ENCODE data around the gene PEX6. TPM values are rescaled to one million over a fixed set of nuclear protein-coding genes. Genes with fewer than 3 reads are reported as not detected.

PEX6 gene
- total and polyA plus RNA-seq, 4 donors: 17.7 to 29.5 (median 23.9) TPM

DNA sequence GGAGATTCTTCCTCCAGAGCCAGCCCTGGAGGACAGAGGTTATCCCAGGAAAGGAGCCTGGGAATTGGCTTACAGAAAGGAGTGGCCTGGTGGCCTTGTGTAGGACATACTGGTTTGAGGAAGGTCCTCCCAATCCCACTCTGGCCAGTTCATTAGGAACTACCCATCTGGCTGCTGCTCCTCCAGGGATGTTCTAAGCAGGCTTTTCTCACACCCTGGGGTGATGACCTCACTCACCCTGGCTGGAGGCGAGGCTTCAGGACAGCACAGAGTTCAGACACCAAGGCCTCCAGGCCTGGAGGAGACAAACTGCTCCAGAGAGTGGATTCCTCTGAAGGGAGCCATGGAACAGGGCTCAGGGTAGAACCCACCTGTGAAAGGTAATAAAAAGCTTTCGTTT lies 9.6 kb downstream of the PEX6 start:
- 100% methylated on average over 1 of the region's 2 CpGs for WGBS (ENCODE audit: insufficient coverage)
- DNase-seq (ENCODE audit: low read depth in 4 of 6, low spot score in 6 of 6): no peak
- Histone ChIP-seq H3K27me3 (ENCODE audit: control insufficient read depth, insufficient read depth, low read length) (no peaks in the 10 kb centered on the region), H3K4me1 (ENCODE audit: control insufficient read depth, insufficient read depth, low read length) (no peaks in the 10 kb centered on the region), H3K36me3 (ENCODE audit: control insufficient read depth, insufficient read depth, low read length) (peaks cover 66% of the 10 kb centered on the region), H3K27ac (ENCODE audit: low read depth, low read length) (no peak overlapping the region), H3K9me3 (ENCODE audit: control insufficient read depth, insufficient read depth, low read length) (no peaks in the 10 kb centered on the region), H3K4me3 (ENCODE audit: low read depth, low read length) (no peak overlapping the region)

DNA sequence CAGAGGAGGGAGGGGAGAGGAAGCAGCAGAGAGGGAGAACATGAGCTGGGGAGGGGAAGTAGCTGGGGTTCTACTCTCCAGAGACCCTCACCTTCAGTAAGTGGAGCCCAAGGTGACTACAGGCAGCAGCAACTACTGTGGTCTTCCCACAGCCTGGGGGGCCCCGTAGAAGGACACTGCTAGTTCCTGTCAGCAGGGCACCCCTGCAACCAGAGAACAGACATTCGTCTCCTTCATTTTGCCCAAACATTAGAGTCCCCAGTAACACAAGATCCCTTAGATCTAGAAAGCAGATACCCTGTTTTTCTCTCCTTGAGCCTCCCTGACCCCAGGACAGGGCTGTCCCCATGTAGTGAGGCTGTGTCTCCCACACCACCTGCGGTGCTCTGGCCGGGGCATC lies 10.2 kb downstream of the PEX6 start:
- Histone ChIP-seq H3K27ac (ENCODE audit: low read depth, low read length) (no peak overlapping the region), H3K36me3 (ENCODE audit: control insufficient read depth, insufficient read depth, low read length) (peaks cover 71% of the 10 kb centered on the region), H3K4me3 (ENCODE audit: low read depth, low read length) (no peak overlapping the region), H3K4me1 (ENCODE audit: control insufficient read depth, insufficient read depth, low read length) (no peaks in the 10 kb centered on the region), H3K9me3 (ENCODE audit: control insufficient read depth, insufficient read depth, low read length) (no peaks in the 10 kb centered on the region), H3K27me3 (ENCODE audit: control insufficient read depth, insufficient read depth, low read length) (no peaks in the 10 kb centered on the region)
- 97% methylated on average over 3 of the region's 4 CpGs for WGBS (ENCODE audit: insufficient coverage)
- DNase-seq (ENCODE audit: low read depth in 4 of 6, low spot score in 6 of 6): no peak

DNA sequence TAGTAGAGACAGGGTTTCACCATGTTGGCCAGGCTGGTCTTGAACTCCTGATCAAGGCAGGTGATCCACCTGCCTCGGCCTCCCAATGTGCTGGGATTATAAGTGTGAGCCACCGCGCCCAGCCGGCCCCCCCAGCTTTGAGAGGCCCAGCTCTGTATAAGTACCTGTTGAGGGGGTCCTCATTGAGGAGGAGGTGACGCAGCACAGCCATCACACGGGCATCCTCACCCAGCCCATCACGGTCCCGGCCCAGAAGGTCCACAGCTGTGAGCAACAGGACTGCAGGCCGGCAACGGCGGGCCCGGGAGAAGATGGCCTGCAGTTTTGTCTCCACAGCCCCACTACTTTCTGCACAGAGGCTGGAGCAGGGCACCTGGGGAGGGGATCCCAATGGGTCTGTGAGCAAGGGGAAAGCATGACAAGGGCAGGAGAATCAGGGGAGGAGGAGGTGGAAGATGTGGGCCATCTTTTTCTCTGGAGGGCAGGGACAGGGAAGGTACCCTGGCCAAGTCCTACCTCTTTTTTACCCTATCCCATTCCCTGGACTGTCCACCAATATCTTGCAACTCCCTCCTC lies 10.8 kb downstream of the PEX6 start:
- WGBS (ENCODE audit: insufficient coverage): 89% methylated on average over 6 of the region's 12 CpGs
- Histone ChIP-seq H3K4me3 (ENCODE audit: low read depth, low read length) (no peak overlapping the region), H3K27me3 (ENCODE audit: control insufficient read depth, insufficient read depth, low read length) (no peaks in the 10 kb centered on the region), H3K36me3 (ENCODE audit: control insufficient read depth, insufficient read depth, low read length) (peaks cover 71% of the 10 kb centered on the region), H3K4me1 (ENCODE audit: control insufficient read depth, insufficient read depth, low read length) (no peaks in the 10 kb centered on the region), H3K27ac (ENCODE audit: low read depth, low read length) (no peak overlapping the region), H3K9me3 (ENCODE audit: control insufficient read depth, insufficient read depth, low read length) (no peaks in the 10 kb centered on the region)
- DNase-seq (ENCODE audit: low read depth in 4 of 6, low spot score in 6 of 6): no peak

DNA sequence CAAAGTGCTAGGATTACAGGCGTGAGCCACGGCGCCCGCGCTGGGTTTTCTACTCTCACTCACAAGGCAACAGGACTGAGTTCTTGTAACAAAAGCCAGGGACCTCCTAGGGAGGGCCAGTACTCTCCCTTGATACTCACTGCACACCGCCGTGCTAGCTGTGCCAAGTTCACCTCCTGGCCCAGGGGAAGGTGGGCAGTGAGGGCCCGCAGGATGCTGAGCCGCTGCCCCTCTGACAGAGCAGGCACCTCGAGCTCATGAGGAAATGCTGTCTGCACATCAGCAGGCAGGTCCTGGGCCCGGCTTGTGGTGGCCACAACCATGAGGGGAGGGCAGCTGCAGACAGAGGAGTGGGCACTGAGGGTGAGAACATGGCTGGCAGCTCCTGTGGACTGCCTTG lies 11.8 kb downstream of the PEX6 start:
- no peaks in the 10 kb centered on the region for H3K4me1 ChIP-seq (ENCODE audit: control insufficient read depth, insufficient read depth, low read length)
- no peak for DNase-seq (ENCODE audit: low read depth in 4 of 6, low spot score in 6 of 6)
- H3K27ac ChIP-seq (ENCODE audit: low read depth, low read length): no peak overlapping the region
- WGBS (ENCODE audit: insufficient coverage): 91% methylated on average over 11 of the region's 11 CpGs
- peaks cover 78% of the 10 kb centered on the region for H3K36me3 ChIP-seq (ENCODE audit: control insufficient read depth, insufficient read depth, low read length)
- H3K4me3 ChIP-seq (ENCODE audit: low read depth, low read length): no peak overlapping the region
- no peaks in the 10 kb centered on the region for H3K27me3 ChIP-seq (ENCODE audit: control insufficient read depth, insufficient read depth, low read length)
- H3K9me3 ChIP-seq (ENCODE audit: control insufficient read depth, insufficient read depth, low read length): no peaks in the 10 kb centered on the region

DNA sequence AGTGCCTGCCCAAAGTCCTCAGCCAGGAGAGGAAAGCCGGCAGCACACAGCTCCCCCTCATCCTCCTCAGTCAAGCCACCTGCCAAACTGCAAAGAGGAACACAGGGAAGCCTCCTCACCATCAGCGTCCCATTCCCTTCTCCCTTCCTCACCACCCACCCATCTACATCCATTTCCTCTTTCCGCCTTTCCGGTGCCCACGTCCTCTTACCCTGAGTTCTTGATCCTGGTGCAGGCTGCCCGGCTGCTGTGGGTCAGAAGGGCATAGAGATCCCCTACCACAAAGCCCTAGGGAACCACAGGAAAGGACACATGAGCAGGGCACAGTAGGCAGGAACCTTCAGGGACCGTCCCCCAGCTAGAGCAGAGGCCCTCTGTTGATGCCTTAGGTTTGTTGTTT lies 12.4 kb downstream of the PEX6 start:
- Histone ChIP-seq H3K4me1 (ENCODE audit: control insufficient read depth, insufficient read depth, low read length) (no peaks in the 10 kb centered on the region), H3K9me3 (ENCODE audit: control insufficient read depth, insufficient read depth, low read length) (no peaks in the 10 kb centered on the region), H3K4me3 (ENCODE audit: low read depth, low read length) (no peak overlapping the region), H3K36me3 (ENCODE audit: control insufficient read depth, insufficient read depth, low read length) (peaks cover 84% of the 10 kb centered on the region), H3K27ac (ENCODE audit: low read depth, low read length) (no peak overlapping the region), H3K27me3 (ENCODE audit: control insufficient read depth, insufficient read depth, low read length) (no peaks in the 10 kb centered on the region)
- 67% methylated on average over 6 of the region's 7 CpGs for WGBS (ENCODE audit: insufficient coverage)
- DNase-seq (ENCODE audit: low read depth in 4 of 6, low spot score in 6 of 6): no peak

DNA sequence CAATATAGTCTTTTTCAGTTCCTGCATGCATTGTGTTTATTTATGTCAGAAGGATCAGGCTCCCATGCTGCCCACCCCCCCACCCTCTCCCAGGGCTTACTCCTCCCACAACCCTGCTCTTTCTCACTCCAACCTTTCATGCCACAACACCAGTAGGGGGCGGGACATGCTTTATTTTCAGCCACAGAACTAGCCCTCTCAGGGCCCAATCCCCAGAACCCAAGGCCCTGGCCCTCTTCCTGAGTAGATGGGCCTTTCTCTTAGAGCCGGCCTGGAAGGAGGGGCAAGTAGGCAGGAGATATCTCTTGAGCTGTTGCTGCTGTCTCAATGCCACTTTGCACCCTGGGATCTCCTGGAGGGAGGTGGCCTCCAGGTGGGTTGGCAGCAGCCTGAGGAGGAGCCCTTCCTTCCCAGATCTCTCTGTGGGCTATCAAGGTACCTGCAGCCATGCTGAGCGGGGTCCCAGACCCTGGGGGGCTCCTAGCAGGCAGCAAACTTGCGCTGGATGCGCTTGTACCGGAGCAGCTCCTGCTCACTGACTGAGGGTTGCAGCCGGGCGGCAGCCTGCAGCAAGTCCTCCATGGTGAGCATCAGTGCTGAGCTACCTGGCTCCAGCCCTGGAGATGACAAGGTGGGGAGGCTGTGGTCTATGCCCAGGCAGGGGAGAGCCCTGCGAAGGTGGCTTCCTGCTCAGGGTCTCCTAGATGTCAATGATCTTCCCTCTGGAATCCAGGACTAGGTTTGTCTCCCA lies 15.0 kb downstream of the PEX6 start:
- H3K9me3 ChIP-seq (ENCODE audit: control insufficient read depth, insufficient read depth, low read length): no peaks in the 10 kb centered on the region
- H3K4me1 ChIP-seq (ENCODE audit: control insufficient read depth, insufficient read depth, low read length): peaks cover 16% of the 10 kb centered on the region
- peaks cover 11% of the 10 kb centered on the region for H3K27me3 ChIP-seq (ENCODE audit: control insufficient read depth, insufficient read depth, low read length)
- H3K27ac ChIP-seq (ENCODE audit: low read depth, low read length): no peak overlapping the region
- H3K36me3 ChIP-seq (ENCODE audit: control insufficient read depth, insufficient read depth, low read length): peaks cover 82% of the 10 kb centered on the region
- no peak overlapping the region for H3K4me3 ChIP-seq (ENCODE audit: low read depth, low read length)
- peak in 1 of 6 donors; percentile 16 for DNase-seq (ENCODE audit: low read depth in 4 of 6, low spot score in 6 of 6)
- 82% methylated on average over 7 of the region's 9 CpGs for WGBS (ENCODE audit: insufficient coverage)

DNA sequence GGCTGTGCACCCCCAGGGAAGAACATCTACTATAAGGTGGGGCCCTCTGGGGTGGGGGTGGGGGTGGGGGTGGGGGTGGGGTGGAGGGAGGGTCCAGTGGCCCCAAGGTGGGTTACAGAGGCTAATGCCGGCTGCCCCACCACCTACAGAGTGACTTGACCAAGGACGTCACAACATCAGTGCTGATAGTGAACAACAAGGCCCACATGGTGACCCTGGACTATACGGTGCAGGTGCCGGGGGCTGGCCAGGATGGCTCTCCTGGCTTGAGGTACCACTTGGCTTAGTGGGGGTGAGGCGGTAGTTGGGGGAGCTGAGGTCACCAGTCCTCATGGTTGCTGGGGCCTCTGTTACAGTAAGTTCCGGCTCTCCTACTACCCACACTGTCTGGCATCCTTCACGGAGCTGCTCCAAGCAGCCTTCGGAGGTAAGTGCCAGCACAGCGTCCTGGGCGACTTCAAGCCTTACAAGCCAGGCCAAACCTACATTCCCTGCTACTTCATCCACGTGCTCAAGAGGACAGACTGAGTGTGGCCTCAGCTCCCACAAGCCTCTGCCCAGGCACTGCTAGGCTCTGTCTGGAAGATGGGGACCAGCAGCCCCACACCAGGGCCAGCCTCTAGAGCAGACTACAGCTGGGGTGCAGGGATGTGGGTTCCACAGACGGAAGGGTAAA lies 15.7 kb downstream of the PEX6 start:
- H3K36me3 ChIP-seq (ENCODE audit: control insufficient read depth, insufficient read depth, low read length): peaks cover 75% of the 10 kb centered on the region
- no peaks in the 10 kb centered on the region for H3K9me3 ChIP-seq (ENCODE audit: control insufficient read depth, insufficient read depth, low read length)
- DNase-seq (ENCODE audit: low read depth in 4 of 6, low spot score in 6 of 6): no peak
- H3K4me1 ChIP-seq (ENCODE audit: control insufficient read depth, insufficient read depth, low read length): peaks cover 16% of the 10 kb centered on the region
- WGBS (ENCODE audit: insufficient coverage): 81% methylated on average over 11 of the region's 12 CpGs
- H3K27me3 ChIP-seq (ENCODE audit: control insufficient read depth, insufficient read depth, low read length): peaks cover 11% of the 10 kb centered on the region
- H3K4me3 ChIP-seq (ENCODE audit: low read depth, low read length): no peak overlapping the region
- H3K27ac ChIP-seq (ENCODE audit: low read depth, low read length): no peak overlapping the region

DNA sequence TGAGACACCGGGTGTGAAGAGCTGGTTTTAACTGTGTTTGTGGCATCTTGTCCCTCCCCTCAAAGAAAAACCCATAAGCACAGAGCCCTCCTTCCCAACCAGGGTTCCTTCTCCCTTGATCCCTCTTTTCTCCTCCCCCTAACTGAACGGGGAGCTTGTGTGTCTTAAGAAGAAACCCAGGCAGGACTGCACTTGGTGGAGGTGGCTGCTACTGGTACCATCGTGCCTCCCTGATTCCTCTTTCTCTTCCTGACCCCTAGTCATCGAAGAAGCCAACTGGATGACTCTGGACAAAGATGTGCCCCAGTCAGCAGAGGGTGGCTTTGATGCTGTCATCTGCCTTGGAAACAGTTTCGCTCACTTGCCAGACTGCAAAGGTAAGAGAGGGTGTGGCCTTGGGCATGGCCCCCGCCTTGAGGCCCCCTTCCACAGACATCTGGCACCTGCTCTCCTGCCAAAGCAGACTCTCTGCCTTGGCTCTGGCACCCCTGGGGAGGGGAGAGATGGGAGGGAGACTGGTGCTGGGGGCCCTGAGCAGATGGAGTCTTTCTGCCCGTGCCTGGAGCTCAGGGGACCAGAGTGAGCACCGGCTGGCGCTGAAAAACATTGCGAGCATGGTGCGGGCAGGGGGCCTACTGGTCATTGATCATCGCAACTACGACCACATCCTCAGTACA lies 16.3 kb downstream of the PEX6 start:
- WGBS (ENCODE audit: insufficient coverage): 91% methylated on average over 6 of the region's 13 CpGs
- H3K36me3 ChIP-seq (ENCODE audit: control insufficient read depth, insufficient read depth, low read length): peaks cover 69% of the 10 kb centered on the region

DNA sequence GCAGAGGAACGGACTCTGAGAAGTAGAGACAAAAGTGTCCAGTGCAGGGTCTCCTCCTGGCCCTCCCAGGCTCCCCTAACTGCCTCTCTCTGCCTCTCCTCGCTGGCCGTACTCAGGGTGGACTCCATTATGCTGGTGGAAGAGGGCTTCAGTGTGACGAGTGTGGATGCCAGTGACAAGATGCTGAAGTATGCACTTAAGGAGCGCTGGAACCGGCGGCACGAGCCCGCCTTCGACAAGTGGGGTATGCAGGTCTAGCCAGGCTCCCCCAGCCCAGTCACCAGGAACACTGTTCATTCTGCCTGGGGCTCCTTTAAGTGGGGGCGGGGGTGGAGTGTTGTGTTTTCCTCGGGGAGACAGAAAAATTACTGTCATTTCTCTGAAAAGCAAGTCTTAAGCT lies 16.9 kb downstream of the PEX6 start:
- H3K27me3 ChIP-seq (ENCODE audit: control insufficient read depth, insufficient read depth, low read length): peaks cover 11% of the 10 kb centered on the region
- no peaks in the 10 kb centered on the region for H3K9me3 ChIP-seq (ENCODE audit: control insufficient read depth, insufficient read depth, low read length)
- 83% methylated on average over 4 of the region's 12 CpGs for WGBS (ENCODE audit: insufficient coverage)
- H3K27ac ChIP-seq (ENCODE audit: low read depth, low read length): no peak overlapping the region
- no peak overlapping the region for H3K4me3 ChIP-seq (ENCODE audit: low read depth, low read length)
- peaks cover 16% of the 10 kb centered on the region for H3K4me1 ChIP-seq (ENCODE audit: control insufficient read depth, insufficient read depth, low read length)
- no peak for DNase-seq (ENCODE audit: low read depth in 4 of 6, low spot score in 6 of 6)
- H3K36me3 ChIP-seq (ENCODE audit: control insufficient read depth, insufficient read depth, low read length): peaks cover 63% of the 10 kb centered on the region

More for the DNA sequence above, 16.3 kb downstream of the PEX6 start:
- no peak overlapping the region for H3K4me3 ChIP-seq (ENCODE audit: low read depth, low read length)
- H3K9me3 ChIP-seq (ENCODE audit: control insufficient read depth, insufficient read depth, low read length): no peaks in the 10 kb centered on the region
- no peak overlapping the region for H3K27ac ChIP-seq (ENCODE audit: low read depth, low read length)
- peaks cover 11% of the 10 kb centered on the region for H3K27me3 ChIP-seq (ENCODE audit: control insufficient read depth, insufficient read depth, low read length)
- DNase-seq (ENCODE audit: low read depth in 4 of 6, low spot score in 6 of 6): peak in 1 of 6 donors; percentile 28
- H3K4me1 ChIP-seq (ENCODE audit: control insufficient read depth, insufficient read depth, low read length): peaks cover 16% of the 10 kb centered on the region
